Thoracic aorta (tissue), 2 donors: ENCODE measurements around the gene DNM3. TPM values are rescaled to one million over a fixed set of nuclear protein-coding genes. Genes with fewer than 3 reads are reported as not detected.

Experiments
- ATAC-seq: fragments of 150-250 bp; one replicate; pipeline ENCODE4 v1.8.0; 2017; ENCODE audit warnings: low read depth; ENCODE audit not compliant: insufficient number of reproducible peaks, low FRiP score
- DNase-seq: peaks from one replicate; pipeline ENCODE4 v3.0.0-alpha.2; 2020; ENCODE audit warnings: low spot score
- H3K27ac ChIP-seq, 2 donors: fragments of 200-600 bp; sonication (generic); 1 replicate in 1 of 2; 2 replicates in 1 of 2; pipeline ENCODE4 v1.5.1; 2016; ENCODE audit warnings: mild to moderate bottlenecking in 2 of 2, moderate library complexity in 2 of 2
- H3K27me3 ChIP-seq: fragments of 200-600 bp; sonication (generic); replicated peaks from 2 replicates; pipeline ENCODE4 v1.6.0; 2016; ENCODE audit warnings: mild to moderate bottlenecking; ENCODE audit not compliant: insufficient read depth
- H3K36me3 ChIP-seq: fragments of 200-600 bp; sonication (generic); one replicate; pipeline ENCODE4 v1.5.1; 2016
- H3K4me1 ChIP-seq, 2 donors: fragments of 200-600 bp; sonication (generic); 1 replicate in 1 of 2; 2 replicates in 1 of 2; pipeline versions ENCODE4 v1.5.1 to v1.6.0; 2016; ENCODE audit warnings: low read depth in 2 of 2, mild to moderate bottlenecking in 1 of 2; ENCODE audit not compliant: control insufficient read depth in 1 of 2
- H3K4me3 ChIP-seq: fragments of 200-600 bp; sonication (generic); 2 replicates; pipeline ENCODE4 v1.5.1; 2016; ENCODE audit warnings: mild to moderate bottlenecking
- H3K9me3 ChIP-seq: fragments of 200-600 bp; sonication (generic); 2 replicates; pipeline ENCODE4 v1.5.1; 2016
- CTCF ChIP-seq: fragments of 200-600 bp; sonication (generic); IDR thresholded peaks from one replicate; pipeline ENCODE4 v1.5.1; 2019; ENCODE audit warnings: antibody characterized with exemption
- total RNA-seq, 2 donors: library from RNA; depleted of rRNA; stranded (reverse); fragments of >200 nt; gene quantifications; one replicate each; pipeline versions ENCODE4 v1.1.0 to v1.2.3, GENCODE V29; 2016

DNM3 gene
- total RNA-seq, 2 donors from 2014 or later, result 5.8 to 7.5 TPM

DNA sequence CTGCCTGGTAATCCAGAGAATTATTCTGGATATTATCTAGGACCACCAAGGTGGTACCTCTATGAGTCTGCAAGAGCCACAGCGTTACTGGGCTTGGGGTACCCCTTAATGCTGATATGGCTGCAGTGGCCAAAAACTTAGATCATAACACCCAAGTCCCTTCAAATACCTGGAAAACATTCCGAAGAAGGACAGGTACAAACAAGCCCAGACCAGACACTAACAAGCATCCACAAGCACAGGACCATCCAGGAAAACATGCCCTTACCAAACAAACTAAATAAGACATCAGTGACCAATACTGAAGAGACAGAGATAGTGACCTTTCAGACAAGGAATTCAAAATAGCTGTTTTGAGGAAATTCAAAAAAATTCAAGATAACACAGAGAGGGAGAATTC is 582.0 kb downstream of the DNM3 start:
- Histone ChIP-seq H3K4me1 (peaks cover 11 to 14% of the 10 kb centered on the region in 2 donors), H3K27me3 (no peaks in the 10 kb centered on the region), H3K9me3 (no peaks in the 10 kb centered on the region), H3K27ac (no peak overlapping the region), H3K4me3 (no peak overlapping the region), H3K36me3 (no peaks in the 10 kb centered on the region)
- DNase-seq (no peak), ATAC-seq (no peak)
- TF ChIP-seq CTCF, result no peak

DNA sequence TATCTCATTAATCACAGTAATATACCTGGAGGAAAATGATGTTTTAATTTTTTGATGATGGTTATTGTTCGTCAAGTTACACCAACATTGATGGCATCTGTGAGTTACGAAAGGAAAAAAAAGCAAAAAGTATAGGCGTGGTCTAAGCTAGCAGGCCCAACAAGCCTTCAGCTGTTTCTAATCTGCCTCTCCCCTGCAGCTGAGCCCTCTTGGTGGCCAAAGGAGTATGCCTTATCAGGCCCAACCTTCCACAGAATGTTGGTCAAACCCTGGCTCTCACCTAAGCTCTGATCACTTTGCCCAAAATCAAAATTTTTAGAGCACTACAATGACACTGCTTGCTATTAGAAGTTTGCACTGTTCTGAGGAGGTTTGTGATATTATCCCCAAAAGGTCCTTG is 584.0 kb downstream of the DNM3 start:
- Histone ChIP-seq H3K27ac (no peak overlapping the region), H3K4me1 (peaks cover 11 to 14% of the 10 kb centered on the region in 2 donors), H3K4me3 (no peak overlapping the region), H3K27me3 (no peaks in the 10 kb centered on the region), H3K36me3 (no peaks in the 10 kb centered on the region), H3K9me3 (no peaks in the 10 kb centered on the region)
- no peak for TF ChIP-seq CTCF
- DNase-seq, result no peak
- ATAC-seq, result no peak

GRCh38 chr1:172427191-172427590 is 585.9 kb downstream of the DNM3 start:
- no peak for DNase-seq
- no peak for TF ChIP-seq CTCF
- no peaks in the 10 kb centered on the region for H3K9me3 ChIP-seq
- no peak for ATAC-seq
- no peak overlapping the region for H3K27ac ChIP-seq
- no peaks in the 10 kb centered on the region for H3K27me3 ChIP-seq
- no peaks in the 10 kb centered on the region for H3K36me3 ChIP-seq
- no peak overlapping the region for H3K4me3 ChIP-seq
- H3K4me1 ChIP-seq, result peaks cover 8% of the 10 kb centered on the region in 2 donors

GRCh38 chr1:172429331-172430127 is 588.2 kb downstream of the DNM3 start:
- DNase-seq (no peak), ATAC-seq (no peak)
- no peaks in the 10 kb centered on the region for H3K9me3 ChIP-seq

DNA sequence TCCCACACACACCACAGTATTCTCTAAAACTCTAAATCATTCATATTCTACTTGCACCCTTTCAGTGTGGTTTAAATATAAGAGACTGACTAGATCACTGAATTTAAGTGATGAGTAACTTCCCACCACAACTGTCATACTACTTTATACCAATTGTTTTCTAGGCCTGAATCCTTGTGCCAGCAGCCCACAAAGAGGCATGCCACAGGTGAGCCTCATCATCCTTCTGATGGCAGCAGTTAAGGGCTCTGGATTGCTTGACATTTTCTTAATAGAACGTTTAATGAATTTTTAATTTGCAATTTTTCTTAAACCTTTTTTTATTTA is 588.8 kb downstream of the DNM3 start:
- Histone ChIP-seq H3K4me3 (no peak overlapping the region), H3K4me1 (no peaks in the 10 kb centered on the region), H3K9me3 (no peaks in the 10 kb centered on the region), H3K27me3 (no peaks in the 10 kb centered on the region), H3K36me3 (no peaks in the 10 kb centered on the region), H3K27ac (no peak overlapping the region)
- DNase-seq (no peak), ATAC-seq (no peak)
- TF ChIP-seq CTCF, result no peak

More at GRCh38 chr1:172429331-172430127, 588.2 kb downstream of the DNM3 start:
- no peaks in the 10 kb centered on the region for H3K36me3 ChIP-seq
- no peaks in the 10 kb centered on the region for H3K4me1 ChIP-seq
- no peak overlapping the region for H3K4me3 ChIP-seq
- H3K27ac ChIP-seq, result no peak overlapping the region
- H3K27me3 ChIP-seq, result no peaks in the 10 kb centered on the region
- peak; percentile 54 for TF ChIP-seq CTCF
